A549 (cell line): ENCODE data around the gene BPIFB3.

Experiments used
- CEBPB ChIP-seq, 2 experiments: fragments of >200 bp in 1 of 2; sonication (Bioruptor Twin) in 1 of 2; formaldehyde crosslinking in 1 of 2; IDR thresholded peaks; 2 replicates each; pipeline ENCODE4 v1.6.1; 2012 to 2016
- CTCF ChIP-seq: fragments of >200 bp; sonication (Bioruptor Twin); formaldehyde crosslinking; IDR thresholded peaks from 3 replicates; pipeline ENCODE4 v1.5.1; 2016
- ELK1 ChIP-seq: fragments of 150-350 bp; IDR thresholded peaks from 2 replicates; pipeline ENCODE4 v1.6.1; 2014; ENCODE audit warnings: low read depth, mild to moderate bottlenecking, low read length

- TF ChIP-seq CTCF (no peak), ELK1 (no peak), CEBPB (IDR thresholded peaks at IDR 0.05) (no peak)
These were observed 31.0 kb downstream of the BPIFB3 start for GRCh38 chr20:33084722-33085121.
